ENCODE results near the gene PYGO2. TPM values are rescaled to one million over a fixed set of nuclear protein-coding genes. Genes with fewer than 3 reads are reported as not detected.

PYGO2 gene
- total and polyA plus RNA-seq, 2 of the 8 experiments (the other 6 are each of a cell fraction or from before 2014, with no cell fraction given), result 31.0 to 31.6 TPM

- H3K4ac ChIP-seq (replicated peaks; ENCODE audit: insufficient read length, low read depth, low read length), result no peak overlapping the region
- H3K9ac ChIP-seq (replicated peaks in 1 of 4; ENCODE audit: extremely low read depth in 1 of 4, low read depth in 3 of 4, low read length in 3 of 4), result peak overlapping the region in 2 of 4 experiments; percentile 43 to 60; a peak in 2 of 7 replicates
- peaks cover 6 to 18% (median 14%) of the 10 kb centered on the region in 4 experiments for H3K4me1 ChIP-seq (replicated peaks in 1 of 4; ENCODE audit: control insufficient read depth in 3 of 4, insufficient read depth in 4 of 4, low read length in 3 of 4)
- peaks cover 0 to 9% of the 10 kb centered on the region in 2 experiments for H4K20me1 ChIP-seq (replicated peaks in 1 of 2; ENCODE audit: control insufficient read depth in 1 of 2, insufficient read depth in 2 of 2, low read length in 2 of 2)
- peaks cover 0 to 2% (median 0%) of the 10 kb centered on the region in 4 experiments; a peak in 2 of 8 replicates for H3K36me3 ChIP-seq (ENCODE audit: control insufficient read depth in 2 of 4, insufficient read depth in 4 of 4, low read length in 3 of 4)
- FAIRE-seq, result no peak
- H3K18ac ChIP-seq (ENCODE audit: extremely low read depth, low read length), result peak overlapping the region; percentile 60; the same call in 1 of the 2 replicates
- H4K5ac ChIP-seq (ENCODE audit: insufficient read length, low read depth, low read length), result peak overlapping the region; percentile 20
- CTCF ChIA-PET (ENCODE audit: partially characterized antibody), result interaction anchor here (1.3 to 14.0 kb wide), 8 partner anchors 13 to 90 kb away, joined by 4 to 334 read pairs (median 112); partner anchors contain the start of genes CKS1B, EFNA4, FLAD1 and PBXIP1
- no peak overlapping the region for H4K91ac ChIP-seq (replicated peaks; ENCODE audit: insufficient read length, low read length)
- peak; percentile 97 to 99 for DNase-seq (ENCODE audit: low read depth in 1 of 2, low spot score in 2 of 2)
- peak overlapping the region; percentile 40; the same call in 1 of the 2 replicates for H4K8ac ChIP-seq (ENCODE audit: extremely low read depth, insufficient read depth, low read length)
- peaks cover 18% of the 10 kb centered on the region; the same call in 1 of the 2 replicates for H3K23me2 ChIP-seq (ENCODE audit: low read depth, low read length)
- H3K4me3 ChIP-seq (ENCODE audit: extremely low read depth in 1 of 4, insufficient read depth in 2 of 4, low read depth in 3 of 4, low read length in 4 of 4), result peak overlapping the region; percentile 62 to 87 (median 70)
- 3% methylated on average over 5 of the region's 38 CpGs; no CpG with 5 or more reads in 1 of the 2 experiments for WGBS, 2 experiments (ENCODE audit: extremely low coverage in 1 of 2, insufficient coverage in 1 of 2, insufficient read length in 1 of 2, insufficient replicate concordance in 2 of 2, low coverage in 1 of 2, low lambda C conversion rate in 2 of 2, missing lambda C conversion rate in 1 of 2)
- H3K14ac ChIP-seq (ENCODE audit: insufficient read length), result no peak overlapping the region
- no peaks in the 10 kb centered on the region for H3K27me3 ChIP-seq (replicated peaks in 1 of 4; ENCODE audit: control insufficient read depth in 3 of 4, extremely low read depth in 1 of 4, insufficient read depth in 3 of 4, low read length in 3 of 4)
- POLR2A ChIA-PET (ENCODE audit: partially characterized antibody), result interaction anchor here (0.6 to 42.8 kb wide), 7 partner anchors 14 to 535 kb away, joined by 3 to 702 read pairs (median 4); partner anchors contain the start of genes CKS1B, EFNA3, EFNA4 and FLAD1
- H2BK12ac ChIP-seq (ENCODE audit: low read depth, low read length), result peak overlapping the region; percentile 80
- H3K9me3 ChIP-seq (ENCODE audit: insufficient read depth in 2 of 2, low read depth in 1 of 2, low read length in 1 of 2), result no peaks in the 10 kb centered on the region
- H2AFZ ChIP-seq (ENCODE audit: low read length), result no peak overlapping the region
- H2AK5ac ChIP-seq (ENCODE audit: low read depth, low read length), result no peak overlapping the region
- peaks cover 7% of the 10 kb centered on the region for H3K79me1 ChIP-seq (ENCODE audit: low read depth, low read length)
- H3K27ac ChIP-seq (ENCODE audit: low read depth, low read length), result no peak overlapping the region; the same call in 1 of the 2 replicates
- no peak overlapping the region for H3K56ac ChIP-seq (replicated peaks; ENCODE audit: insufficient read length, low read depth, low read length)
- peak overlapping the region; percentile 87 for H2BK5ac ChIP-seq (ENCODE audit: low read depth, low read length)
- H3K79me2 ChIP-seq (ENCODE audit: control insufficient read depth in 1 of 2, insufficient read depth in 2 of 2, low read length in 2 of 2), result peaks cover 0 to 38% of the 10 kb centered on the region in 2 experiments; a peak in 2 of 4 replicates
- H3K4me2 ChIP-seq (ENCODE audit: insufficient read depth in 1 of 2, low read depth in 2 of 2, low read length in 2 of 2), result peak overlapping the region; percentile 79 to 87
- H3K23ac ChIP-seq (ENCODE audit: insufficient read length), result no peak overlapping the region
- no peak overlapping the region for H2BK120ac ChIP-seq (replicated peaks; ENCODE audit: low read depth, low read length)
- H2BK15ac ChIP-seq (ENCODE audit: low read length), result no peak overlapping the region
- H2BK20ac ChIP-seq (ENCODE audit: low read length), result no peak overlapping the region
- TF ChIP-seq HDAC2 (IDR thresholded peaks at IDR 0.05; ENCODE audit: borderline replicate concordance in 1 of 2, low read depth in 2 of 2, low read length in 2 of 2) (peak in 1 of 2 experiments; percentile 44; a peak in 1 of 4 replicates), SIN3A (conservative IDR thresholded peaks at IDR 0.05 in 1 of 2, IDR thresholded peaks at IDR 0.05 in 1 of 2; ENCODE audit: low read depth in 1 of 2, low read length in 2 of 2) (peak in 1 of 2 experiments; percentile 71; a peak in 2 of 4 replicates), CHD2 (IDR thresholded peaks at IDR 0.05; ENCODE audit: low read length) (peak; percentile 77), SAP30 (IDR thresholded peaks at IDR 0.05; ENCODE audit: insufficient read depth, insufficient replicate concordance, low read length) (no peak), YY1 (IDR thresholded peaks at IDR 0.05; ENCODE audit: low read depth, low read length) (no peak), USF2 (IDR thresholded peaks at IDR 0.05; ENCODE audit: low read length) (no peak), ZNF274 (IDR thresholded peaks at IDR 0.05; ENCODE audit: borderline replicate concordance, extremely low read depth, low read length) (no peak), HDAC6 (IDR thresholded peaks at IDR 0.05; ENCODE audit: low read depth, low read length) (no peak), FOSL1 (IDR thresholded peaks at IDR 0.05; ENCODE audit: insufficient read depth, low read depth, low read length) (no peak)
These were observed 40.3 kb upstream of the PYGO2 start for GRCh38 chr1:155001675-155002463.

Data from H1 (cell line).